HG03196 (cell line): ENCODE results near the gene XPNPEP3.
A peak's percentile ranks its signal among the peaks of the same experiment; 100 is the strongest.
"Not testable (repeated sequence)": the region's sequence is repeated elsewhere in the genome, so short reads cannot be mapped to it uniquely, and the experiment has no call there.

Experiments used
- ATAC-seq: cut with Tn5 transposase; IDR thresholded peaks from one replicate; pipeline ENCODE4 v1.9.1; 2021; ENCODE audit not compliant: unreplicated experiment

Gene XPNPEP3

DNA sequence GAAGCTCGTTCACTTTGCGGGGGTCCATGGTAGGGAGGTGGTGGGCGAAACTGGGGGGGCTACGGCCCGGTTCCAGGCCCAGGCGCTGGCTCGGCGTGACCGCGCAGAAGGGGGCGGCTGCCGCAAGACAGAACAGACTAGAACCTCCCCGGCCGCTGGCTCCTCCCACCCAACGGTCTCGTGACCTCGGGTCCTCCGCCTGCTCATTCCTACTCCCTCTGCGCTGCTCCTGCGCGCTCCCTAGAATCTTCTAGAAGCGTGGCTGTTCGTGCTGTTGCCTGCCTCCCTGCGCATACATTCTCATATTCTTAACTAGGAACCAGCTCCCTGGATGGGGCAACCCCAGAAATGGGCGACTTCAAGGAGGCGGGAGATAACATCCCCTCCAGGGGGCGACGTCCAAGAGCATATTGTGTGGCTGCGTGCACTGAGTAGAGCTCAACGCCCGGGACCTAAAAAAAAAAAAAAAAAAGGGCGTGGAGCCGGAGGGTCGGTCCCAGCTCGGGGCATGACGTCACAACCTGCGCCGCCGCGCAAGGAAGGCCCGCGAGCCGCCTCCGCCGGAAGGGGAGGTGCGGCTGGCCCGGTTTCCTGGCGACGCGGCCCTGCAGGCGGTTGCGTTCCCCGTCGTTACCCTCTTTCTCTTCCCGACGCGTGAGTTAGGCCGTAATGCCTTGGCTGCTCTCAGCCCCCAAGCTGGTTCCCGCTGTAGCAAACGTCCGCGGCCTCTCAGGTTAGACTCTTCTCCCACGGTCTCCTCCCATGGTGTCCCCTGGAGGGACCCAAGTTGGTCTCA is at the start of gene XPNPEP3, which contains the start of gene ST13:
XPNPEP3 (plus strand) TSS at position 636 of the 796 bp plus-strand sequence; CDS start at position 670, 34 bp downstream.
ST13 (minus strand) TSS at position 127 of the 796 bp plus-strand sequence; CDS start at position 28, 99 bp downstream.
- ATAC-seq, result peak; percentile 83

DNA sequence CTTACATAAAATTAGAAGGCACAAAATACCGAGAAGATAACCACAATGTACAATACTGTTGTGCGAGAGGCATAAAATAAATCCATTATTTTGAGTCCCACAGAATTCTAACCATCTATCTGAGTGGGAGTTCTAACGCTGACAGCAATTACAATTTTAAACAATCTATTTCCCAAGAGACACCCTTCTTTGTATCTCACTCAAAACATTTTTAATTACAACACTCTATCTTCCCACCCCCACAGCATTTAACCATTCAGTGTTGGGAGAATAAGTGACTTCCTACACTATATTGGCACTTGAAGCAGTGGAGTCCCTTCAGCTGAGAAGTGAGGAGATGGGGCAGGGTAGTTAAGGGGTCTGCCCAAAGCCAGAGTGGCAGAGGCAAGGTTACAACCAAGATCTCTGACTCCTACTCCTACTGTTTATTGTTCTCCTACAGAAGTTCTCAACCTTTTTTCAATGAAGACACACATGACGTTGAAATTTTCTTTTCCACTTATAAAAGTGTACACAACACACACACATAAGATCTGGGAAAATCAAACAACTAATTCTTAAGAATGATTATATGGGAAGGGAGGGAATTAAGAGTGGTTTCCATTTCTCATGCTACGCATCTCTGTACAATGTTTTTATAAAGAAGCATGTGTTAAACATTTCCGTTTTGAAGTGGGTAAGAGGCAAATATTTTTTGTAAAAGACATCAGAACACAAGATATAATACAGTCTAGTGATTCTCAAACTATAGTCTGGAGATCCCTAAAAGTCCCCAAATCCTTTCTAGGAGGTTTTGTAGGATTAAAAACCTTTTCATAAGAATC is 48.7 kb upstream of the XPNPEP3 start:
- no peak for ATAC-seq

DNA sequence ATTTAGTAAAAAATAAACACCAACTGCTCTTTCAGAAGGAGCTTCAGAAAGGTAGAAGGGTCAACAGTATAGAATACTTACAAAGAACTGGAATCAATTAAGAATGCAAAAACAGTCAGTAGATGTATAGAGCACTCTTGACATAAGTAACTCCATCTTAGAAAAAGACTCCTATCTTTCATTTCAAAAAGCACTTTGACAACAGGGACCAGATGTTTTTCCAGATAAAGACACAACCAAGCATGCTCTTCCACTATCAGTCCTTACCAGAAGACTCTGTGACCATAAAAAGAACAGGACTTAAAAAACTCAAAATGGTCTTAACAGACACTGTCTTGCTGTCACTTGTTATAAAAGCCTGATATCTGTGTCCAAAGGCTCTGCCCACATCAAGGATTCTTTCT is 43.0 kb upstream of the XPNPEP3 start:
- ATAC-seq, result no peak

DNA sequence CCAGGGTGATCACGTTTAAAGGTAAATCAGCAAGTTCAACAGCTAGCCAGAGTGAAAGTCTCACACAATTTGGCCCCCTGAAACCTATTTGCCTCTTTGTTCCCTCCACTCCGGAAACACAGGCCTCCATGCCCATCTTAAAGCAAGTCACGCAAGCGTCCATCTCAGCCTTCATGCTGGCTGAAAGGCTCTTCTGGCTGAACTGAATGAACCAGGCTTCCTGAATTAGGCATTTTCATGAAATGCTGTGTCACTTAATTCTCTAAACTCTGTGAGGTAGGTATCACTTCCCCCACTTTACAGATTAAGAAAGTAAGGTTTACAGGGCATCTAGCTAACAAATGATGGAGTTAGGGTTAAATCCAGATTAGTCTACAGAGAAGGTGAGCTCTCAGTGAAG is 39.2 kb upstream of the XPNPEP3 start:
- ATAC-seq, result no peak

DNA sequence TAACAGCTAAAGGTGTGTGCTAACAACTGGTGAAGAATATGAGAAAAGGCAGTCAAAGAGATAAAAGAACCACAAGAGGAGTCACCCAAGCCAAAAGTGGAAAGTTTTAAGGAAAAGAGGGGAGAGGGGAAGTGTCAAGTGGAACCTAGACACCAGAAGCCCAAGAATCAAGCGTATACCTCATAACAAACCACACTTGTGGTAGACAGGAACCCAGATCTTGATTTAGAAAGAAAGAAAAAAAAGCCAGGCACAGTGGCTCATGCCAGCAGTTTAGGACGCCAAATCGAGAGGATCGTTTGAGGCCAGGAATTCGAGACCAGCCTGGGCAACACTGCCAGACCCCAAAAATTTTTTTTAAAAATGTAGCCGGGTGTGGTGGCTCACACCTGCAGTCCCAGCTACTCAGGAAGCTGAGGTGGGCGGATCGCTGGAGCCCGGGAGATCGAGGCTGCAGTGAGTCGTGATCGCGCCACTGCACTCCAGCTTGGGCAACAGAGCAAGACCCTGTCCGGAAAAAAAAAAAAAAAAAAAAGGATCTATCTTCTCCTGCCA is 38.7 kb upstream of the XPNPEP3 start:
- ATAC-seq, result no peak

DNA sequence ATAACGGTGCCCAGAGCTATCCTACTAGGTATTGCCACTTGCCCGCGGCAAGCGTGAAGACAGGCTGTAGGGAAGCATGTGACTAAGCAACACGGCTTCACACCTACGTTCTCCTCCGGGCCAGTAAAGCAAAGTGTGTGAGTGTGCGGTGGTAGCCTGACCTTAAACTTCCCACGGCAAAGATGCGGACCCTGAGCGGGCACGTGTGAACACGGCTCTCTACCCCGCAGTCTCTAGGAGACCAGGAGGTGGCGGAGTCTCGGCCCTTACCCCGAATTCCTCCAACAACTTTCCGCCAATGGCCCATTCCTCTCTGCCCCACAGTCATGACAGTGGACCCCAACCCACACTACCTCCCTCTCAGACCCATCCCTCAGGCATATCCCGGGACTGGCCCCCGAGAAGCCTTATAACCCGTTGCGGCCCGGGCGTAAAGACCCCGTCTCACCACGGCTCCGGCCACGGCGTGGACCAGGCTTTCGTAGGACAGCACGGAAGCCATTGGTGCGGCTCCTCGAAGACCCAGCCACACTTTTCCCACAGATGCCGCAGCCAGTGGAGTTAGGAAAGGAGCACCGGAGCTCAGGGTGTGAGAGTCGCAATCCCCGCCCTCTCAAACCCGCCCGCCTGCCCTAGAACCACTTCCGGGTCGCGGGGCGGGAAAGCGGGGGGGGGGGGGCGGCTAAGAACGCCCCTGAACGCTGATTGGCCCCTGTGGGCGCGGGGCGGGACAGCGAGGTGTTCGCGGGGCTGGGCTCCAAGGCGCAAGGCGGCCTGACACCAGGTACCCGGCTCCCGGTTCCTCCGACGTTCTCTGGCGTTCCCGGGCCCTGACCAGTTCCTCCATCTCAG is 38.0 kb upstream of the XPNPEP3 start, which contains the start of gene SLC25A17:
SLC25A17 (minus strand) TSS at position 600 of the 852 bp plus-strand sequence; CDS start at position 502, 98 bp downstream.
- peak; percentile 70 for ATAC-seq

DNA sequence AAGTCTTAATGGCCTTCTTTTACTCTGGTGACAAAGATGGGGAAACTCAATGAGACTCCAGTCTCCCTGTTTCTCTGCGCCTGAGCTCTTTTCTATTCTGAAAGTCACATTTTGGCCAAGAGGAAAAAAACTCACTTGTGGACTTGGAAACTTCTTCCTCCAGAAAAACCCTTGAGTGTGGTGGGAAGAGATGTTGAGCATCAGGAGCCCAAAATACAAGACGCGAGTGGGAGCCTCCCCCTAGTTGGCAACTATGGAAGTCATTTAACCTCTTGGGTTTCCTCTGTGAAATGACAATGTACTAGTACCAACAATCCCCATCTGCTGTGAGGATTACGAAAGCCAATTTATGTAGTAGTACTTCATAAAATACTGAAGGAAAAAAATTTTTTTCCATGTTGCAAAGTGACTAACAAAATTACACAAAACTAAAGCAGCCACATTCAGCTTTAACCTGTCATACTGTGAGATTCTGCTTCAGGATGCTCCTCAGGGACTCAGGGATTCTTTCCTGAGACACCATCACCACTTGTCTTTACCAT is 37.3 kb upstream of the XPNPEP3 start:
- no peak for ATAC-seq

DNA sequence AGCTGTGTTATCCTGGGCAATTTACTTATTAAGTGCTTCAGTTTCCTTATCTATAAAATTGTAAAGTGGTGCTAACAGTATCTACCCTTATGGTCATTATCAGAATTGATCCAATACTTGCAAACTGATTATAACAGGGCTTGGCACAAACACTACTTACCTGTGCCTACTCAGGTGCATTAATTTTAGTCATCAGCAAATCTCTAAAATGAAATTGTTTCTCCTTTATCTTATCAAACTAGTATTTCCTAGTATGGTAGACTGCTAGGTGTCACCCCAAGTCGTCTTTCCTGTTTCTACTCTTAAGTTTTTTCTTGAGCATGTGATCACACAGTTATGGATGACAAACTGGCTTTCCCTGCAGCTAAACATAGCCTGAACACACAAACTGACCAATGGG is 33.5 kb upstream of the XPNPEP3 start:
- ATAC-seq, result no peak

DNA sequence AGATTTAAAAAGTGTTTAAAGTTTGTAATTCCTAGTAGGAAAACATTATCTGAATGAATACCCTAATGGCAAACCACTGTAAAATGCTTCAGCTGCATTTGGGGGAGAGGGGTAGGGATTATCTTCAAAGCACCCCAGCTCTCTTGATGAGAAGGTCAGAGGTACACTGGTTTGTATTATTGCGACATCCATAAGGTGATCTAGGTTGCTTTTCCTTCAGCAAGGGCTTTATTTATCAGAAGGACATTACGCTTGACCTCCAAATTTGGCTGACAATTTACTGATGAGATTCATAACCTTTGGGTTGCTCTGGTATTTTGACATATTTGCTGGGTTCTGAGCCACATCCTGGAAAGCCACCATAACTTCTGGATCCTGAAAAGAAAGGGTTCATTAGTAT is 30.7 kb upstream of the XPNPEP3 start:
- not testable (repeated sequence) for ATAC-seq

DNA sequence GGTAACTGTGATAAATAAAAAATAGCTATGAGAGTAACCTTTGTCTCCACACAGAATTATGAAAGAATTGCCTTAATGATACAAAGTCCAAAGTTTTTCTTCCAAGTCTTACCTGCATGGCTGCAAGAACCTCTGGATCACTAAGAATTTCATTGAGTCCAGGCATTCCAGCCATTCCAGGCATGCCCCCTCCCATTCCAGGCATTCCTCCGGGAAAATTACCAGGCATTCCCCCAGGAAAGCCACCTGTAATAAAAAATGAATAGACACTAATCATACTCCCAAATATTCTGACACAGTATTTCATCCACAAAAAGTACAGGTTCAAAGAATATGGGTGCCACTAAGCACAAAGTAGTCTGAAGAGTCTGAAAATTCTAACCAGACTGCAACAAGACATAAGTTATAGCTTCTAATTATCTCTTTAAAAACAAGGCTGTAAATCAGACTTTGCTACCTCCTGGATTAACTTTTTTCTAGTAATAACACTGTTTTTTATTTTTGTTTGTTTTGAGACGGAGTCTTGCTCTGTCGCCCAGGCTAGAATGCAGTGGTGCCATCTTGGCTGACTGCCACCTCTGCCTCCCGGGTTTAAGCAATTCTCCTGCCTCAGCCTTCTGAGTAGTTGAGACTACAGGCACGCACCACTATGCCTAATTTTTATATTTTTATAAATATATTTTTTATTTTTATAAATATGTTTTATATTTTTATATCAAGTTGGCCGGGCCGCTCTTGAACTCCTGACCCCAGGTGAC is 29.8 kb upstream of the XPNPEP3 start:
- no peak for ATAC-seq

DNA sequence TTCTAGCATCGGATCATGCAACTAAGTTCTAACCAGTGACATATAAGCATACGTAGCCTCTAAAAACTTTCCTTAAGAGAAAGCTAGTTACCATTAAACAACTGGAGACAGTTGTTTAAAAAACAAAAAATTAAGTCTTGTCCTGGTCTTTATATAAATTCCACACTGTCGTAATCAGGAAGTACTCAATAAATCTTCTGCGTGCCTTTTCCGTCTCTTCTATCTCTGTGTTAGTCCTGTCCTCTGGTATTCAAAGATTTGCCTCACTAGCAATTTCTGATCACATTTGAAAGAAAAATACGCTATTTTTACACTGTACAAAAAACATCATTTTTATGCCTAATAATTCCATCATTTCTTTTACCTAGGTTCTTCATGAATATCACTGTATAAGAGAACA is 27.8 kb upstream of the XPNPEP3 start:
- no peak for ATAC-seq

DNA sequence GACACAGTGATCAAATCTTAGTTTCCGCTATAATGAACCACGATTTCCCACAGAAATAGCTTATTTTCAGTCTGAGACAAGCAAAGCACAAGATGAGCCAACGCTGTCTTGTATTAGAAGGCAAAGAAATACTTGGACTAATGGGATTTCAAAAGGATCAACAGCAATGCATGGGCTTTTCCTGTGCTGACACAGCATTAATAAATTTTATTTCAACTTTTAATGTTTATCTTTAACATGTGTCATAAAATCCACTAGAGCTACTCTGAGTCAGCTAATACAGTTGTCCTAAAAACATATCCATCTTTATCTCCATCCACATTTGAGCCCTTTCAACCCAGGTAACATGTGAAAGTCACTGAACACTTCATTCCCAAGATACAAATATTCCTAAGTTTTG is 22.3 kb upstream of the XPNPEP3 start:
- no peak for ATAC-seq

DNA sequence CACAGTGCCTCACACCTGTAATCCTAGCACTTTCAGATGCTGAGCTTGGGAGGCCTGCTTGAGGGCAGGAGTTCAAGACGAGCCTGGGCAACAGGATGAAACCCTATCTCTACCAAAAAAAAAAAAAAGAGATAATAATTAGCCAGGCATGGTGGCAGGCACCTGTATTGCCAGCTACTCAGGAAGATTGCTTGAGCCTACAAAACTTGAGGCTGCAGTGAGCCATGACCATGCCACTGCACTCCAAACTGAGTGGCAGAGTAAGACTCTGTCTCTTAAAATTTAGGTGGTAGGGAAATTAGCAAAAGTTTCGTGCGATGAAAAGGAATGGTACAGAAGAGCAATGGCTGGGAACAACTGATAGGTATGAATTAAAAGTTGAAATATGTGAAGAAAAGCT is 18.5 kb upstream of the XPNPEP3 start:
- ATAC-seq, result no peak

DNA sequence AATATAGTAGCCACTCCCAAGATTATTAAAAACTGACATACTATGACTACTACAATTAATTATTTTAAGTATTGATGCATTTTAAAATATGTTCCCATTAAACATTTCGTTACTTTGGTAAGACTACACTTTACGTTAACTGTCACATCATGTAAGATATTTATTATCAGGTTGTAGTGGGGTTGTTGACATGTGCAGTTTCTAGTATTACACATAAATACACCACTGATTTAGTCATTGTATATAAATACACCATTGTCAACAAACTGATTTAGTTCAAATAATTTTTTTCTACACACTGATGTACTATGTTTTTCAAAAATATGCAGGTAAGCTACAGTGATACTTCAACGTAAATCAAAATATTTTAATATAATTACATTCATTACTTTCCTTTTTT is 12.0 kb upstream of the XPNPEP3 start:
- ATAC-seq, result no peak

DNA sequence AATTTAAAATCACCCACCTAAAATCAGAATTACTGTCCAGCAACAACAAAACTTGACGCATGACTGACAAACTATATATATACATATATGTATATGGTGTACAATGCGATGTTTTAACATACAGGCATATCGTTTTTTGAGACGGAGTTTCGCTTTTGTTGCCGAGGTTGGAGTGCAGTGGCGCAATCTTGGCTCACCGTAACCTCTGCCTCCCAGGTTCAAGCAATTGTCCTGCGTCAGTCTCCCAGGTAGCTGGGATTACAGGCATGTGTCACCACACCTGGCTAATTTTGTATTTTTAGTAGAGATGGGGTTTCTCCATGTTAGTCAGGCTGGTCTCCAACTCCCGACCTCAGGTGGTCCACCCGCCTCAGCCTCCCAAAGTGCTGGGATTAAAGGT is 11.1 kb upstream of the XPNPEP3 start:
- ATAC-seq, result not testable (repeated sequence)

DNA sequence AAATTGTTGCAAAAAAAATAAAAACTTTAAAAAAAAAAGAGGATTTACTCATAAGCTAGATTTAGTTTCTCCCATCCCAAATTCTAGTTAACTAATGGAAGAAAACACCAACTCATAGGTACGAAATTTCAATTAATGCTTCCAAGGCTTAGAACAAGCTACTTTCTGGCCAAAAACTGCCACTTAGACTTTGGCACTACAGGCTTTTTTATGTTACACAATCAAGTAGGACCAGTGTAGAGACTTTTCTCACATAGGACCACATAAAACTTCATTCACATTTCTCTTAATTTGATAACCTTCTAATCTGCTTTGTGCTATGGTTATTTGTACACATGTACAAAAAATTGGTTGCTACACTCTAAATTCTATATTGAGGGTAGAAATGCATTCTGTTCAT is 3.6 kb upstream of the XPNPEP3 start:
- ATAC-seq, result no peak

DNA sequence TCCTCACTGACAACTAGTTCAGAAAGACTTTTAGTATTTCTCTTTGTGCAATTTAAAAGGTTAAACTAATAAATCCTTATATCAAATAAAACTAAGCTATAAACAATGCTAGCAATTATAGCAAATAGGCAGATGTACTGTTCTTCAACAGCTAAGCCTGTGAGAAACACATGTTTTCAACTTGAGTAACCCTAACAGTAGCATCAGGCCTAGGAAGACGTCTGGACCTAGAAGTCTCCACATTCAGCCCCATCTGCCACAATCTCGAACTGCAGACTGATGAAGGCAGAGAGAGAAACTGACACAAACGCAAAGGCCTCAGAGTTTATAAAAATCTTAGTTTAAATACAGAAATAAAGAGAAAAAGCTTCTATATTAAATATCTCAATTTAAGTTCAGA is 3.0 kb upstream of the XPNPEP3 start:
- no peak for ATAC-seq

DNA sequence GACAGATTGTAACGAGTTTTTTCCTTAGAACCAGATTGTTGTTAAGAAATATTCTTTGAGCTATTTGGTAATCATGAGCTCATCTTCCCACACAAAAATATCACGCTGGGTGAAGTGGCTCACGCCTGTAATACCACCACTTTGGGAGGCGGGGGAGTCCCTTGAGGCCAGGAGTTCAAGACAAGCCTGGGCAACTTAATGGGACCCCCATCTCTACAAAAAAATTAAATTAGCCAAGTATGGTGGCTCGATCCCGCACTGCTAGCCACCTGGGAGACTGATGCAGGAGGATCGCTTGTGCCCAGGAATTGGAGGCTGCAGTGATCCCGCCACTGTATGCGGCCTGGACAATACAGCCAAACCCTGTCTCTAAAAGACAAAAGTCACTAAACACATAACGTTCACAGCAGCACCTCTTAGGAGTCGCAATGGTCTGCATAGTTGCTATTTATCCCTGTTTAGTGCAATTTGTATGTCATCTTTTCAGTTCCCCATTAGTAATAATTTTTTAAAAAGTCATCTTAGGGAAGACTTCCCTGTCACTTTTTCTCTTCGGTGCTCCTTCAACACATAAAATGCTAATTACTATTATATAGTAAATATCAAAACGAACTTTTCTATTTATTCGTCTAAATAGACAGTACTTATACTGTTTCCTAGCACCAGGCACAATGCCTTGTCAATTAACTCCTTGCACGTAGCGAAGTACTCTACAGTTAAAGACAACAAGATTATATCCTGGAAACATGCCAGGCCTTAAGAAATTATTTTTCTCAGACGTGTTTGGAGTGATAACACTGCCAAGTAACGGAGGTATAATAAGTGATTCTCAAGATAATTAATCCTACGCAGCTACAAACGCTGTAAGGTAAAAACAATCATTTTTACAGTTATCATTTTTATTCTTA is 1.6 kb upstream of the XPNPEP3 start:
- ATAC-seq, result no peak
